ENCODE measurements around the gene FES.

GRCh38 chr15:90915808-90916440 is 31.6 kb downstream of the FES start:
- no peak for TF ChIP-seq CTCF (IDR thresholded peaks at IDR 0.05; ENCODE audit: borderline replicate concordance, extremely low read depth, low read length, poor library complexity, severe bottlenecking)
- TF ChIP-seq EZH2 (IDR thresholded peaks at IDR 0.05; ENCODE audit: borderline replicate concordance, low read depth, low read length, severe bottlenecking): no peak
